ENCODE data around the gene RAB3A.
A peak's percentile ranks its signal among the peaks of the same experiment; 100 is the strongest.

The RAB3A gene

DNA sequence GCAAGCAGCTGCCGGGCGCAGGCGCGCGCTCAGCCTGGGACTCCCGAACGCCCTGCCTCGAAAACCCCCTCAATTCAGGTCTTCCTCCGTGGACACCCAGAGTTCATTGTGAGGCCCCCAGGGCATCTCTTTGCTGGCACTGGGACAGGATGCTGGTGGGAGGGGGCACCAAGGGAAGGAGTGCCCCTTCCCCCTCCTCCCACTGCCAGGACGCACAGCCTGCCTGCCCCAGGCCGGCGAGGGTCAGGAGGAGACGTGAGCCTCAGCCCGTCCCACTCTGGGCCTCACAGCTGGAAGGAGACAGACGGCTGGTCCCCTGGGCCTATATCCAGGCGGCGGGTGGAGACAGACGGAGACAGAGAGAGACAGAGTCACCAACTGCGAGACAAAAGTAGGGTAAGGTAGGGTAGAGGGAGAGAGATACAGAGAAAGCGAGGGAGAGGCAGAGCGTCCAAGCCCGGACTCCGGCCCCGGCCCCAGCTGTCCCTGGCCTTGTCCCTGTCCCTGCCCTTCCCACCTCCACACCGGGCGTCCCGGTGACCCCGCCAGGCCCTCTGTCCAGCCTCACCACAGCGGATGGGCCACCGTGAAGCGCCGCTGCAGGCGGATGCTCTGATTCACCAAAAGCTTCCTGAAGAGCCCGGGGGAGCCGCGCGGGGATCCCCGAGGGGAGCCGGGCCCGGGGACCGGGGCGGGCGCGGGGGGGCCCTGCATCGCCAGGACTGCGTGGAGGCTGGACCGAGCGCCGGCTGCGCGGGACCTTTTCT lies 22.0 kb upstream of the RAB3A start, which contains the start of gene PDE4C:
PDE4C (minus strand) TSS at position 737 of the 767 bp plus-strand sequence; CDS start at position 714, 23 bp downstream.
- Histone ChIP-seq H3K4ac (ENCODE audit: low read depth, low read length) (no peak within 1 kb of the TSS), H2BK5ac (ENCODE audit: low read length) (no peak within 1 kb of the TSS), H3K4me2 (ENCODE audit: low read length) (no peak within 1 kb of the TSS), H3K9ac (ENCODE audit: low read length) (peak within 1 kb of the TSS; percentile 30), H3K79me1 (ENCODE audit: low read length) (no peaks in the 10 kb centered on the region), H3K4me1 (ENCODE audit: control insufficient read depth, low read depth, low read length) (no peaks in the 10 kb centered on the region), H2BK120ac (ENCODE audit: low read depth, low read length) (no peak within 1 kb of the TSS), H3K27ac (ENCODE audit: low read depth, low read length) (no peak within 1 kb of the TSS), H3K36me3 (ENCODE audit: control insufficient read depth, insufficient read depth, low read length) (no peaks in the 10 kb centered on the region), H3K79me2 (ENCODE audit: control insufficient read depth, insufficient read depth, low read length) (no peaks in the 10 kb centered on the region), H4K5ac (ENCODE audit: low read length) (no peak within 1 kb of the TSS), H3K23ac (ENCODE audit: low read length) (no peak within 1 kb of the TSS), H4K8ac (ENCODE audit: low read depth, low read length) (no peak within 1 kb of the TSS), H2BK15ac (replicated peaks; ENCODE audit: low read depth) (no peak within 1 kb of the TSS), H3K27me3 (ENCODE audit: insufficient read depth, low read length, poor library complexity) (peaks cover 6% of the 10 kb centered on the region), H2AK5ac (ENCODE audit: low read length) (no peak within 1 kb of the TSS), H3K56ac (ENCODE audit: low read length) (peak within 1 kb of the TSS; percentile 75), H3K18ac (ENCODE audit: low read length) (no peak within 1 kb of the TSS), H3K4me3 (ENCODE audit: low read length) (no peak within 1 kb of the TSS)
- DNase-seq = no peak
- no CpG with 5 or more reads among the region's 51 CpGs for WGBS (ENCODE audit: extremely low coverage, insufficient coverage, low lambda C conversion rate)

DNA sequence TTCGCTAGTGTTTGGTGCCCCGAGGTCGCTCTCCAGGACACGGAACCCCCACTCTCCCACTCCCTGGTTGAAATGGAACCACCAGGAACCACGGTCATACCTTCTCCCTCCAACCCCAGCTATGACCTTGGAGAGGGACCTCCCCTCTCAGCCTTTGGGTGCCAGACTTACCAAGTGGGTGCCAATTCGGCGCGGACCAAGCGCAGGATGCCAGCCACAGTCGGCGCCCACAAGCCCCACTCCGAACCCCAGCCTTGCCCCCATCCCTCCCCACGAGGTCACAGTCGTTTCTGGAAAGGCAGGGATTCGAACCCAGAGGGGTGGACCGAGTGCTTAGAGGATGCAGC lies 21.5 kb upstream of the RAB3A start:
- Histone ChIP-seq H3K36me3 (ENCODE audit: control insufficient read depth, insufficient read depth, low read length) (no peaks in the 10 kb centered on the region), H3K79me2 (ENCODE audit: control insufficient read depth, insufficient read depth, low read length) (no peaks in the 10 kb centered on the region), H2BK120ac (ENCODE audit: low read depth, low read length) (no peak overlapping the region), H3K23ac (ENCODE audit: low read length) (no peak overlapping the region), H3K27ac (ENCODE audit: low read depth, low read length) (no peak overlapping the region), H3K79me1 (ENCODE audit: low read length) (no peaks in the 10 kb centered on the region), H3K56ac (ENCODE audit: low read length) (peak overlapping the region; percentile 75), H3K27me3 (ENCODE audit: insufficient read depth, low read length, poor library complexity) (peaks cover 6% of the 10 kb centered on the region), H2AK5ac (ENCODE audit: low read length) (no peak overlapping the region), H4K5ac (ENCODE audit: low read length) (no peak overlapping the region), H3K9ac (ENCODE audit: low read length) (peak overlapping the region; percentile 18), H3K18ac (ENCODE audit: low read length) (no peak overlapping the region), H2BK5ac (ENCODE audit: low read length) (no peak overlapping the region), H2BK15ac (replicated peaks; ENCODE audit: low read depth) (no peak overlapping the region), H3K4ac (ENCODE audit: low read depth, low read length) (no peak overlapping the region), H3K4me2 (ENCODE audit: low read length) (no peak overlapping the region), H4K8ac (ENCODE audit: low read depth, low read length) (no peak overlapping the region), H3K4me3 (ENCODE audit: low read length) (no peak overlapping the region), H3K4me1 (ENCODE audit: control insufficient read depth, low read depth, low read length) (no peaks in the 10 kb centered on the region)
- no peak for DNase-seq
- WGBS (ENCODE audit: extremely low coverage, insufficient coverage, low lambda C conversion rate) = no CpG with 5 or more reads among the region's 16 CpGs

DNA sequence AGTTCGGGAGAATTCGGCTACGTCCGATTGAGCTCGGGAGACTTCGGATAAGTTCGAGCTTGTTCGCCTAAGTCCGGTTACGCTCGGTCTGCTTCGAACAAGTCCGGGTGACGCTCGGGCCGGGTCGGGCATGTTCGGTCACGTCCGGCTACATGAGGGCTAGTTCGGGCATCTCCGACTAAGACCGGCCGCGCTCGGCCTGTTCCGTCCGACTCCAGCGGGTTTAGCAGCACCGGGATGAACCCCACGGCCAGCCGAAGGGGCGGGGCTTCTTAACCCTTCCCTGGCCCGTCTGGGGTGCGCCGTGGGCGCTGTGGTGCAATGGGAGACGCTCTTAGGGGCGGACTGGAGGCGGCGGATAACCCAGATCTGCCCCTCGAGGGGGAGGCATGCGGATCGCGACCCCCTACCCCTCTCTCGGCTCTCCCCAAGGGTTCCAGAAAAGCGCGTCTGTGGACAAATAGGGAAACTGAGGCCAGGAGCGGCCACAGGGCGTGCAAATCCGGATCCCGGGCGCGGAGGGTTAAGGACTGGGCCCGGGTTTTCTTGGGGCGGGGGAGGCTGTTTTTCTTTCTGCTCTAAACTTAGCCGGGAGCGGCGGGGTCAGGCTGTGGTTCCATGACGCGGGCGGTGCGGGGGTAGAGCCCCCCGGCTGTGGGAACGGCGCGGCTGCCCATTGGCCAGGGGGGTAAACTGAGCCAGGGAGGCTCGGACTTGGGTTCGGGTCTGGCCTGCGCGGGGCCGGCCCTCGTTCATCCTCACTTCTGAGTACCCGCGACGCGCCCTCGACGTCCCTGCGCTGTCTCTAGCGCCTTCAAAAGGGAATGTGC lies 20.9 kb upstream of the RAB3A start:
- Histone ChIP-seq H3K23ac (ENCODE audit: low read length) (no peak overlapping the region), H2BK15ac (replicated peaks; ENCODE audit: low read depth) (no peak overlapping the region), H3K36me3 (ENCODE audit: control insufficient read depth, insufficient read depth, low read length) (no peaks in the 10 kb centered on the region), H3K79me1 (ENCODE audit: low read length) (no peaks in the 10 kb centered on the region), H3K18ac (ENCODE audit: low read length) (no peak overlapping the region), H2AK5ac (ENCODE audit: low read length) (no peak overlapping the region), H3K4me2 (ENCODE audit: low read length) (peak overlapping the region; percentile 85), H3K4me1 (ENCODE audit: control insufficient read depth, low read depth, low read length) (no peaks in the 10 kb centered on the region), H3K79me2 (ENCODE audit: control insufficient read depth, insufficient read depth, low read length) (no peaks in the 10 kb centered on the region), H3K27me3 (ENCODE audit: insufficient read depth, low read length, poor library complexity) (peaks cover 6% of the 10 kb centered on the region), H4K8ac (ENCODE audit: low read depth, low read length) (no peak overlapping the region), H3K4me3 (ENCODE audit: low read length) (no peak overlapping the region), H4K5ac (ENCODE audit: low read length) (no peak overlapping the region), H3K9ac (ENCODE audit: low read length) (peak overlapping the region; percentile 98), H2BK120ac (ENCODE audit: low read depth, low read length) (no peak overlapping the region), H3K56ac (ENCODE audit: low read length) (peak overlapping the region; percentile 99), H3K27ac (ENCODE audit: low read depth, low read length) (no peak overlapping the region), H3K4ac (ENCODE audit: low read depth, low read length) (no peak overlapping the region), H2BK5ac (ENCODE audit: low read length) (no peak overlapping the region)
- peak; percentile 99 for DNase-seq
- WGBS (ENCODE audit: extremely low coverage, insufficient coverage, low lambda C conversion rate) = no CpG with 5 or more reads among the region's 81 CpGs

DNA sequence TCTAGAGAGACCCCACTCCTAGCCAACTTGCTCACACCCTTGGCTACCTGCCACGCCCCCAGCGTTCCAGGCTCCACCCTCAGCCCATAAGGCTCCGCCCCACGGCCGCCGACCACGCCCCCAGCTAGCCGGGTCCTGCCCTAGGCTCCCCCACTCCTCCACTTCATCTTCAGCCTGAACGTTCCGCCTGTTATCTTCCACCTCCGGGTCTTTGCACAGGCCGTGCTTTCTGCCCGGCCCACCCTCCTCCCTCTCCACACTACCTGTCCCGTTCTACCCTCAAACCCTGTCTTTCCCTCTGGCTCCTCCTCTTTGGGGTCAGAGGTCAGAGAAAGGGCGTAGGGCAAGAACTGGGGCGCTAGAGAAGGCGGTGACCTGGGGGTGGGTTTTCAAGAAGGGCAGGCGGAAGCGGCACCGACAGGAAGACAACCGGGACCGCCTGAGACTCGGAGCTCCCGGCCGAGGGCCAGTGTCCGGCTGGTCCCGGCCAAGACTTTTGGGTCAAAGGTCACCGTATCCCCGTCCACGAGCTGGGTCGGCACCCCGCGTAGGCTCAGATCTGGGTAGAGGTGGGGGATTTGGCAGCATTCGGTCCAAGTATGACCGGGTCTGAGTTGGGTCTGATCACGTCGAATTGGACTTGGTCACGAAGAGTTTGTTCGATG lies 20.1 kb upstream of the RAB3A start:
- no peak overlapping the region for H2BK120ac ChIP-seq (ENCODE audit: low read depth, low read length)
- H2BK5ac ChIP-seq (ENCODE audit: low read length) = peak overlapping the region; percentile 23
- no peak overlapping the region for H4K8ac ChIP-seq (ENCODE audit: low read depth, low read length)
- H3K79me2 ChIP-seq (ENCODE audit: control insufficient read depth, insufficient read depth, low read length) = no peaks in the 10 kb centered on the region
- H3K4ac ChIP-seq (ENCODE audit: low read depth, low read length) = no peak overlapping the region
- DNase-seq = peak; percentile 92
- peak overlapping the region; percentile 33 for H3K18ac ChIP-seq (ENCODE audit: low read length)
- H3K79me1 ChIP-seq (ENCODE audit: low read length) = no peaks in the 10 kb centered on the region
- H3K27ac ChIP-seq (ENCODE audit: low read depth, low read length) = peak overlapping the region; percentile 6
- no peak overlapping the region for H2AK5ac ChIP-seq (ENCODE audit: low read length)
- no peaks in the 10 kb centered on the region for H3K36me3 ChIP-seq (ENCODE audit: control insufficient read depth, insufficient read depth, low read length)
- peak overlapping the region; percentile 85 for H3K4me2 ChIP-seq (ENCODE audit: low read length)
- H3K23ac ChIP-seq (ENCODE audit: low read length) = no peak overlapping the region
- H4K5ac ChIP-seq (ENCODE audit: low read length) = peak overlapping the region; percentile 93
- H2BK15ac ChIP-seq (replicated peaks; ENCODE audit: low read depth) = no peak overlapping the region
- peaks cover 6% of the 10 kb centered on the region for H3K27me3 ChIP-seq (ENCODE audit: insufficient read depth, low read length, poor library complexity)
- H3K56ac ChIP-seq (ENCODE audit: low read length) = peak overlapping the region; percentile 99
- no peaks in the 10 kb centered on the region for H3K4me1 ChIP-seq (ENCODE audit: control insufficient read depth, low read depth, low read length)
- WGBS (ENCODE audit: extremely low coverage, insufficient coverage, low lambda C conversion rate) = no CpG with 5 or more reads among the region's 39 CpGs
- H3K9ac ChIP-seq (ENCODE audit: low read length) = peak overlapping the region; percentile 98
- peak overlapping the region; percentile 57 for H3K4me3 ChIP-seq (ENCODE audit: low read length)

DNA sequence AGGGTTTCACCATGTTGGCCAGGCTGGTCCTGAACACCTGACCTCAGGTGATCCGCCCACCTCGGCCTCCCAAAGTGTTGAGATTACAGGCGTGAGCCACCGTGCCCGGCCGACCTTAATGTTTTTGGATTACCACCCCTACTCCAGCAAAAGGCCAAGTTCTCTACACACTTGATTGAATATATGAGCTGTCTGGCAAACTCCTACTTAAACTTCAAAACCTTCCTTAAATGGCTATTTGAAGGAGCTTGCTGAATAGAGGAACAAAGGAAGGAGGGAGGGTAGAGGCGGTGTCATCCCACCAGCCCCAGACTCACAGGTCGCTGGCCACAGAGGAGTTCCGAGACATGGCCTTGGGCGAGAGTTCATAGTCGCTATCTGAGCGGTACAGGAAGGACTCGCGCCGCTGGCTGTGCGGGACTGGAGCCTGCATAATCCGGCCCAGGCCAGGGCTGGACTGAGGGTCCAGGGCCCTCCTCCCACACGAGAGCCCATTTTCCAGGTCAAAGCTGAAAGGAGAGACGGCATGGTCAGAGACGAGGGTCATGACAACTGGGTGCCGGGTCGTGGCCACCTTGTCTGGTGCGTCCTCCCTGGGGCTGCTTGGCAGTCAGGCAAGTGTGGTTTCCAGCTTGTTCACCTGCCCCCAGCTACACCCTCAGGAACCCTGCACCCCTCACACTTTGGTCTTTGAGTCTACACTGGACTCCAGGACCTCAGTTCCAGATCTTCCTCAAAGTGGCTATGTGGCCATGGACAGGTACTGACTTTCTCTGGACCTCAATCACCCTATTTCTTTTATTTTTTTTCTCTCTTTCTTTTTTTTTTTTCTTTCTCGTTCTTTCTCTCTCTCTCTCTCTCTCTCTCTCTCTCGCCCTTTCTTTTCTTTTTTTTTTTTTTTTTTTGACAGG lies 18.2 kb upstream of the RAB3A start:
- H3K27ac ChIP-seq (ENCODE audit: low read depth, low read length) = no peak overlapping the region
- H4K5ac ChIP-seq (ENCODE audit: low read length) = no peak overlapping the region
- H2AK5ac ChIP-seq (ENCODE audit: low read length) = no peak overlapping the region
- H2BK15ac ChIP-seq (replicated peaks; ENCODE audit: low read depth) = no peak overlapping the region
- H3K27me3 ChIP-seq (ENCODE audit: insufficient read depth, low read length, poor library complexity) = peaks cover 6% of the 10 kb centered on the region
- no peak overlapping the region for H3K18ac ChIP-seq (ENCODE audit: low read length)
- H3K4ac ChIP-seq (ENCODE audit: low read depth, low read length) = no peak overlapping the region
- no peak overlapping the region for H4K8ac ChIP-seq (ENCODE audit: low read depth, low read length)
- H3K9ac ChIP-seq (ENCODE audit: low read length) = no peak overlapping the region
- H3K56ac ChIP-seq (ENCODE audit: low read length) = peak overlapping the region; percentile 7
- no peaks in the 10 kb centered on the region for H3K79me2 ChIP-seq (ENCODE audit: control insufficient read depth, insufficient read depth, low read length)
- no peaks in the 10 kb centered on the region for H3K79me1 ChIP-seq (ENCODE audit: low read length)
- H3K23ac ChIP-seq (ENCODE audit: low read length) = no peak overlapping the region
- no peak overlapping the region for H3K4me3 ChIP-seq (ENCODE audit: low read length)
- WGBS (ENCODE audit: extremely low coverage, insufficient coverage, low lambda C conversion rate) = 90% methylated on average over 2 of the region's 25 CpGs
- H3K4me1 ChIP-seq (ENCODE audit: control insufficient read depth, low read depth, low read length) = no peaks in the 10 kb centered on the region
- no peak overlapping the region for H2BK5ac ChIP-seq (ENCODE audit: low read length)
- no peak overlapping the region for H2BK120ac ChIP-seq (ENCODE audit: low read depth, low read length)
- H3K36me3 ChIP-seq (ENCODE audit: control insufficient read depth, insufficient read depth, low read length) = no peaks in the 10 kb centered on the region
- H3K4me2 ChIP-seq (ENCODE audit: low read length) = no peak overlapping the region
- no peak for DNase-seq
